Uterus (tissue), 4 donors: ENCODE measurements around the gene CAMK2A. TPM values are rescaled to one million over a fixed set of nuclear protein-coding genes. Genes with fewer than 3 reads are reported as not detected.
"Not testable (repeated sequence)": the region's sequence is repeated elsewhere in the genome, so short reads cannot be mapped to it uniquely, and the experiment has no call there.

Experiments used
- DNase-seq, 2 donors: peaks; one replicate each; pipeline ENCODE4 v3.0.0-alpha.2; 2019 to 2020
- H3K27ac ChIP-seq, 2 donors: fragments of 200-600 bp; sonication (generic); 1 replicate in 1 of 2; 2 replicates in 1 of 2; pipeline ENCODE4 v1.5.1; 2016 to 2018
- H3K27me3 ChIP-seq, 2 donors: fragments of 200-600 bp; sonication (generic); one replicate each; pipeline ENCODE4 v1.5.1; 2018 to 2019; ENCODE audit warnings: control low read depth in 1 of 2
- H3K36me3 ChIP-seq, 2 donors: fragments of 200-600 bp; sonication (generic); one replicate each; pipeline ENCODE4 v1.5.1; 2019; ENCODE audit warnings: control low read depth in 1 of 2
- H3K4me1 ChIP-seq, 2 donors: fragments of 200-600 bp; sonication (generic); one replicate each; pipeline ENCODE4 v1.5.1; 2018 to 2019; ENCODE audit warnings: control low read depth in 1 of 2
- H3K4me3 ChIP-seq, 2 donors: fragments of 200-600 bp; sonication (generic); 1 replicate in 1 of 2; 2 replicates in 1 of 2; pipeline ENCODE4 v1.5.1; 2018 to 2019; ENCODE audit warnings: mild to moderate bottlenecking in 1 of 2
- H3K9me3 ChIP-seq, 2 donors: fragments of 200-600 bp; sonication (generic); one replicate each; pipeline ENCODE4 v1.5.1; 2019; ENCODE audit warnings: control low read depth in 1 of 2
- CTCF ChIP-seq, 4 experiments: fragments of 200-600 bp in 2 of 4; fragments of 450-650 bp in 2 of 4; sonication (generic) in 2 of 4; IDR thresholded peaks; one replicate each; pipeline ENCODE4 v1.5.1; 2016 to 2019; ENCODE audit warnings: antibody characterized with exemption in 4 of 4, mild to moderate bottlenecking in 2 of 4, moderate library complexity in 1 of 4
- POLR2A ChIP-seq, 2 donors: fragments of 450-650 bp; IDR thresholded peaks; one replicate each; pipeline ENCODE4 v1.6.1; 2016; ENCODE audit warnings: antibody characterized with exemption in 2 of 2, mild to moderate bottlenecking in 1 of 2, moderate library complexity in 1 of 2
- intact Hi-C: fragments of 100-400 bp; cut with DNase I; formaldehyde crosslinking; loops from one replicate; pipeline ENCODE4 v1.15.1; 2023; ENCODE audit warnings: low total_unique reads
- total RNA-seq, 4 donors: library from RNA; depleted of rRNA in 3 of 4; stranded (reverse); fragments of >200 nt in 3 of 4; gene quantifications; one replicate each; pipeline versions ENCODE4 v1.1.0 to v1.2.4, GENCODE V29; 2014 to 2023
- donor health status: DM: yes; HTN: yes; CAD: no.

The CAMK2A gene
- total RNA-seq, 4 donors from 2014 or later: under 0.01 to 23.7 (median 4.3) TPM

- no peaks in the 10 kb centered on the region for H3K27me3 ChIP-seq
- H3K4me3 ChIP-seq: no peak overlapping the region
- no peaks in the 10 kb centered on the region for H3K9me3 ChIP-seq
- no peaks in the 10 kb centered on the region for H3K4me1 ChIP-seq
- no peak for DNase-seq
- no peaks in the 10 kb centered on the region for H3K36me3 ChIP-seq
- H3K27ac ChIP-seq: no peak overlapping the region
- TF ChIP-seq CTCF (IDR thresholded peaks at IDR 0.05) (no peak), POLR2A (IDR thresholded peaks at IDR 0.05) (no peak)
- intact Hi-C loops: no loop called here
These were observed 38.1 kb downstream of the CAMK2A start for GRCh38 chr5:150251504-150251903.

DNA sequence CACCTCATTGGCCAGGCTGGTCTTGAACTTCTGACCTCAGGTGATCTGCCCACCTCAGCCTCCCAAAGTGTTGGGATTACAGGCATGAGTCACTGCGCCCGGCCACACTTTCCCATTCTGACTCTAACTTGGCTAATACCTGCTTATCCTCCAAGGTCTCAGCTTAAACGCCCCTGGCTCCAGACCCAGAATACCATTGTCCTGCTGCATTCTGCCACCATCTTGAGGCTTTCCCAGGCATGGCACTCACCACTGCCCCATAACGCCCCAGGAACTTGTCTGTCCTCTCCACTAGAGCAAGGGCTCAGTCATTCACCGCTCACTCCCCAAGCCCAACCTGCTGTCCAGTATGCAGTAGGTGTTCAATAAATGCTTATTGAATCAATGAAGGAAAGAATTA, 39.8 kb downstream of the CAMK2A start:
- Histone ChIP-seq H3K36me3 (no peaks in the 10 kb centered on the region), H3K4me1 (peaks cover 0 to 11% of the 10 kb centered on the region in 2 donors), H3K27me3 (no peaks in the 10 kb centered on the region), H3K9me3 (no peaks in the 10 kb centered on the region), H3K4me3 (no peak overlapping the region), H3K27ac (no peak overlapping the region)
- no peak for TF ChIP-seq CTCF (IDR thresholded peaks at IDR 0.05)
- no peak for TF ChIP-seq POLR2A (IDR thresholded peaks at IDR 0.05)
- DNase-seq: no peak
- intact Hi-C loops: no loop called here

DNA sequence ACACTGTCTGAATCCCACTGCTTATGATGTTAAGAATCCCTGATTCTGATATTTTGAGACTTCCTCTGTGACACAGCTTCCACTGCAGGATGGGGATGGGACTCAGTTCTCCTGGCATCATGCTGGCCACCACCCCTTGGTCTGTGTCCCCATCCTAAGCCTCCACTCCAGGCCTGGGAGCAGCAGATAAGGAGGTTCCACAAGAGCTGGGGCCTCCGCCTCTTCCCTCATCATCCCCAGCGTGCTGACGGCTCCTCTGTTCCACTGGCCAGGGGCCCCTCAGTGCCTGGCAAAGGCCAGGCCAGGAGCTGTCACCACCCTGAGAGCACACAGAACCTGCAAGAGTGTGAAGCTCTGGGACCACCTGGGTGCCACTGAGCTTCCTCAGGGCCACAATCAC, 40.6 kb downstream of the CAMK2A start:
- no peak for DNase-seq
- TF ChIP-seq CTCF (IDR thresholded peaks at IDR 0.05) (no peak), POLR2A (IDR thresholded peaks at IDR 0.05) (no peak)
- Histone ChIP-seq H3K9me3 (no peaks in the 10 kb centered on the region), H3K4me1 (peaks cover 0 to 12% of the 10 kb centered on the region in 2 donors), H3K4me3 (no peak overlapping the region), H3K36me3 (no peaks in the 10 kb centered on the region), H3K27me3 (no peaks in the 10 kb centered on the region), H3K27ac (no peak overlapping the region)
- intact Hi-C loops: no loop called here

- peaks cover 0 to 16% of the 10 kb centered on the region in 2 donors for H3K4me1 ChIP-seq
- H3K36me3 ChIP-seq, DNase-seq, intact Hi-C loops, H3K27ac ChIP-seq, H3K9me3 ChIP-seq, H3K27me3 ChIP-seq, H3K4me3 ChIP-seq: not testable (repeated sequence)
These were observed 41.1 kb downstream of the CAMK2A start for GRCh38 chr5:150248493-150248892.

- TF ChIP-seq POLR2A (IDR thresholded peaks at IDR 0.05) (no peak), CTCF (IDR thresholded peaks at IDR 0.05) (no peak)
- DNase-seq: no peak
- no peak overlapping the region for H3K27ac ChIP-seq
- no peaks in the 10 kb centered on the region for H3K27me3 ChIP-seq
- intact Hi-C loops: no loop called here
- H3K9me3 ChIP-seq: no peaks in the 10 kb centered on the region
- H3K36me3 ChIP-seq: no peaks in the 10 kb centered on the region
- peaks cover 0 to 17% of the 10 kb centered on the region in 2 donors for H3K4me1 ChIP-seq
- no peak overlapping the region for H3K4me3 ChIP-seq
These were observed 41.8 kb downstream of the CAMK2A start for GRCh38 chr5:150247726-150248125.

- H3K36me3 ChIP-seq: no peaks in the 10 kb centered on the region
- no peaks in the 10 kb centered on the region for H3K27me3 ChIP-seq
- TF ChIP-seq POLR2A (IDR thresholded peaks at IDR 0.05): no peak
- no peak for TF ChIP-seq CTCF (IDR thresholded peaks at IDR 0.05)
- H3K4me1 ChIP-seq: peaks cover 0 to 17% of the 10 kb centered on the region in 2 donors
- no peak overlapping the region for H3K4me3 ChIP-seq
- no peak for DNase-seq
- H3K27ac ChIP-seq: no peak overlapping the region
- intact Hi-C loops: no loop called here
- no peaks in the 10 kb centered on the region for H3K9me3 ChIP-seq
These were observed 42.7 kb downstream of the CAMK2A start for GRCh38 chr5:150246835-150247234.
